ENCODE measurements around the gene PRELID2. TPM values are rescaled to one million over a fixed set of nuclear protein-coding genes. Genes with fewer than 3 reads are reported as not detected.
"Not testable (repeated sequence)": the region's sequence is repeated elsewhere in the genome, so short reads cannot be mapped to it uniquely, and the experiment has no call there.

Gene PRELID2
- polyA plus RNA-seq, 1 donor, result 9.8 TPM

GRCh38 chr5:145743396-145744061 is 91.6 kb downstream of the PRELID2 start:
- DNase-seq, result no peak

- no peak for DNase-seq
Measured at GRCh38 chr5:145739843-145740242, 95.3 kb downstream of the PRELID2 start.

GRCh38 chr5:145738227-145738626 is 96.9 kb downstream of the PRELID2 start:
- no peak for DNase-seq

- no peak for DNase-seq
Measured at GRCh38 chr5:145737578-145737977, 97.6 kb downstream of the PRELID2 start.

- DNase-seq, result not testable (repeated sequence)
Measured at GRCh38 chr5:145729956-145730355, 105.2 kb downstream of the PRELID2 start.

GRCh38 chr5:145723516-145723915 is 111.6 kb downstream of the PRELID2 start:
- no peak for DNase-seq

GRCh38 chr5:145718956-145719355 is 116.2 kb downstream of the PRELID2 start:
- DNase-seq, result peak; percentile 24

GRCh38 chr5:145715412-145715811 is 119.7 kb downstream of the PRELID2 start:
- no peak for DNase-seq

- DNase-seq, result no peak
Measured at GRCh38 chr5:145712245-145712644, 122.9 kb downstream of the PRELID2 start.

GRCh38 chr5:145711417-145711816 is 123.7 kb downstream of the PRELID2 start:
- DNase-seq, result no peak

Other genes starting within 250 kb of the PRELID2 start
- gene GRXCR2, start 37.7 kb upstream of the PRELID2 start, polyA plus RNA-seq (ENCODE audit: insufficient read length), result not detected
- 5.4 TPM for gene SH3RF2, start 101.2 kb upstream of the PRELID2 start, polyA plus RNA-seq (ENCODE audit: insufficient read length)